Measurements from ENCODE around the gene POLR3E. TPM values are rescaled to one million over a fixed set of nuclear protein-coding genes. Genes with fewer than 3 reads are reported as not detected.

The POLR3E gene
- polyA plus RNA-seq, 1 donor (not counting 4 experiments of a cell fraction or from before 2014, with no cell fraction given) = 74.0 TPM

DNA sequence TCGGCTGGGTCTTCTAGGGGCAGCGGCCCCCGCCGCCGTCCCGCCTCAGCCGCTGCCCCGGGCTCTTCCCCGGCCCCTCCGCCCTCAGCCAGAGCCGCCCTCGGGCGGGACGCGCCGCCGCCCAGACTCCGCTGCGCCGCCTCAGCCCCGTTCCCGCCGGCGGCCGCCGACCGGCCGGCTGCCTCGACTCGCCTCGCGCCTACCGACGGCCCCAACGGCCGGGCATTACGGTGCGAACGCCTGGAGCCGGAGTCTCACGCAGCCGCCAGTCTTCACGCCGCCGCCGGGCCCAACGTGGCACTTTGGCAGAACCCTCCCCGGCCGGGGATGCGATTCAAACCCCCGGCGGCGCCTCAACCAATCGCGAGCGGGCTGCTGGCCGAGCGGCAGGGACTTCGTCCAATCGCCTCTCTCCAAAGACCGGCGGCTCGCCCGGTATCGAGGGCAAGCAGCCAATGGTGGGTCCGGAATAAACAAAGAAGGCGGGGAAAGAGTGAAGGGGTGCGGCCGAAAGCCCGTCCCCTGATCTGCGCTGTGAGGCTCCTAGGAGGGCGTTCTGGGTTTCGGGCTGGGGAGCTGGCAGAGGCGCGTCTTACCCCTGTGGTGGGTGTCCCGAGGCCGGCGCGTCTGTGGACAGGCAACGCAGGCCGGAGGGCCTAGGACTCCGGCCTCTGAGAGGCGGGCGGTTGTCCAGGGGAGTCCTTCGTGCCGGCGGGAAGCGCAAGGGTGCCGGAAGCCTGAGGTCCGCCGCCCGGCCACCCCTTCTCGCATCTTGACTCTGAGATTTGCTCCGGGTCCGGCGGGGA, 77.3 kb downstream of the POLR3E start, which contains the start of gene CDR2:
TSS of gene CDR2 (minus strand) at position 309 of the 806 bp plus-strand sequence. CDS start 310 bp downstream, outside the sequence.
- H3K4me2 ChIP-seq (ENCODE audit: control insufficient read depth, extremely low read depth, insufficient read depth, low read depth, low read length) = peak within 1 kb of the TSS; percentile 100
- H3K4me1 ChIP-seq (ENCODE audit: control insufficient read depth, extremely low read depth, insufficient read depth, low read length) = peaks cover 40% of the 10 kb centered on the region
- TF ChIP-seq EZH2 (IDR thresholded peaks at IDR 0.05; ENCODE audit: low read length) (no peak), CTCF (optimal IDR thresholded peaks at IDR 0.05 in 1 of 3, IDR thresholded peaks at IDR 0.05 in 1 of 3, conservative IDR thresholded peaks at IDR 0.05 in 1 of 3; ENCODE audit: extremely low read depth in 1 of 3, insufficient read depth in 2 of 3, low read length in 3 of 3) (no peak)
- H3K36me3 ChIP-seq (ENCODE audit: control insufficient read depth in 2 of 2, extremely low read depth in 1 of 2, insufficient read depth in 2 of 2, low read length in 2 of 2) = peaks cover 0 to 8% of the 10 kb centered on the region in 2 experiments
- dilution Hi-C loops (cut with MboI; ENCODE audit: extremely low pct_ligation_motif_present, low sequenced_read_pairs) = no loop called here
- H3K9me3 ChIP-seq (ENCODE audit: control insufficient read depth, low read depth, low read length) = no peaks in the 10 kb centered on the region
- H4K20me1 ChIP-seq (ENCODE audit: control insufficient read depth, extremely low read depth, insufficient read depth, low read length) = peaks cover 7% of the 10 kb centered on the region
- H3K27ac ChIP-seq (ENCODE audit: control insufficient read depth, insufficient read depth, low read length) = peak within 1 kb of the TSS; percentile 79
- no peak for FAIRE-seq
- peak within 1 kb of the TSS; percentile 85 for H3K9ac ChIP-seq (ENCODE audit: control insufficient read depth, extremely low read depth, insufficient read depth, low read length)
- H3K9me1 ChIP-seq (ENCODE audit: control insufficient read depth, extremely low read depth, insufficient read depth, low read length) = no peaks in the 10 kb centered on the region
- H3K27me3 ChIP-seq (ENCODE audit: control insufficient read depth, extremely low read depth, insufficient read depth, low read length) = no peaks in the 10 kb centered on the region
- peaks cover 48% of the 10 kb centered on the region for H3K79me2 ChIP-seq (ENCODE audit: control insufficient read depth, insufficient read depth, low read length)
- peak; percentile 69 for DNase-seq (ENCODE audit: low read depth, low spot score)
- H3K4me3 ChIP-seq (ENCODE audit: control insufficient read depth in 2 of 3, extremely low read depth in 1 of 3, insufficient read depth in 2 of 3, low read depth in 1 of 3, low read length in 3 of 3) = peak within 1 kb of the TSS; percentile 61 to 97 (median 97)
- H2AFZ ChIP-seq (ENCODE audit: control insufficient read depth, low read length) = peak within 1 kb of the TSS; percentile 80

DNA sequence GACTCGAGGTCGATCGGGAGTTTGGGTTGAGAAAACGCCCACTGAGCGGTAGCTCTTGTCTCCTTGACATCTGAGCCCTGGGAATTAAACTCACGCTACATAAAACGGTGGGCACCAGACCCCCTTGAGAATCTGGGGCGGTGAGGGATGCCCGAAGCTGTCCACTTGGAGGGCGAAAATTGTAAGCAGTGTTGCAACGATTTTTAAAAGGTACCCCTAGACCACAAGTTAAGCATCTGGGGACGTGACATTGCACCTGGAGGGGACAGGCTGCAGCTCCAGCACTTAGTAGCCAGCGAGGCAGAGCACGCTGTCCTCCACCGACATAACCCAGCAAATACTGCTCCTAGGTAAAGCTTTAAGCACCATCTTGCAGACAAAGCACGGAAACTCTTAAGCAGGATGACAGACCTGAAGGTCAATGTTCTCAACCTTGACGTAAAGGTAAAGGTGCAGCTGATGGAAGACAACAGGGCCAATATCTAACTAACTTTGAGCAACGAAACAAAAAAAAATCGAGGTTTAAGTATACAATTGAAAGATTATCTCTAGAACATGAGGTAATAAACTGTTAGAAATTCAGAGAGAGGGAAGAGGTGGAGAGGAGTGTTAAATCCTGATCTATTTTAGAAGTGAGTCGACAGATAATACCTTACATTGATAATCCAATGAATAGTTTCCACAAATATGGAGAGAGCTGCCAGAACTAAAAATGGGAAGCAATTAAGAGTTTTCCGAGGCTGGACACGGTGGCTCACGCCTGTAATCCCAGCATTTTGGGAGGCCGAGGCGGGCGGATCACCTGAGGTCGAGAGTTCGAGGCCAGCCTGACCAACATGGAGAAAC, 78.1 kb downstream of the POLR3E start:
- FAIRE-seq (no peak), DNase-seq (ENCODE audit: low read depth, low spot score) (no peak)
- Histone ChIP-seq H4K20me1 (ENCODE audit: control insufficient read depth, extremely low read depth, insufficient read depth, low read length) (peaks cover 7% of the 10 kb centered on the region), H3K27ac (ENCODE audit: control insufficient read depth, insufficient read depth, low read length) (peak overlapping the region; percentile 79), H2AFZ (ENCODE audit: control insufficient read depth, low read length) (peak overlapping the region; percentile 80), H3K9me3 (ENCODE audit: control insufficient read depth, low read depth, low read length) (no peaks in the 10 kb centered on the region), H3K79me2 (ENCODE audit: control insufficient read depth, insufficient read depth, low read length) (peaks cover 40% of the 10 kb centered on the region), H3K36me3 (ENCODE audit: control insufficient read depth in 2 of 2, extremely low read depth in 1 of 2, insufficient read depth in 2 of 2, low read length in 2 of 2) (peaks cover 0 to 7% of the 10 kb centered on the region in 2 experiments), H3K9ac (ENCODE audit: control insufficient read depth, extremely low read depth, insufficient read depth, low read length) (peak overlapping the region; percentile 85), H3K4me2 (ENCODE audit: control insufficient read depth, extremely low read depth, insufficient read depth, low read depth, low read length) (peak overlapping the region; percentile 94), H3K27me3 (ENCODE audit: control insufficient read depth, extremely low read depth, insufficient read depth, low read length) (no peaks in the 10 kb centered on the region), H3K4me3 (ENCODE audit: control insufficient read depth in 2 of 3, extremely low read depth in 1 of 3, insufficient read depth in 2 of 3, low read depth in 1 of 3, low read length in 3 of 3) (peak overlapping the region; percentile 61 to 97 (median 97)), H3K4me1 (ENCODE audit: control insufficient read depth, extremely low read depth, insufficient read depth, low read length) (peaks cover 31% of the 10 kb centered on the region), H3K9me1 (ENCODE audit: control insufficient read depth, extremely low read depth, insufficient read depth, low read length) (no peaks in the 10 kb centered on the region)
- no peak for TF ChIP-seq EZH2 (IDR thresholded peaks at IDR 0.05; ENCODE audit: low read length)
- dilution Hi-C loops (cut with MboI; ENCODE audit: extremely low pct_ligation_motif_present, low sequenced_read_pairs) = no loop called here
